DOHH2 (cell line): Measurements from ENCODE around the gene TLE2.

ENCODE experiments used
- H3F3A ChIP-seq: fragments of 200-600 bp; sonication (generic), shearing (Covaris generic); 2 replicates; pipeline ENCODE4 v1.6.0; 2016; ENCODE audit warnings: antibody characterized with exemption, mild to moderate bottlenecking; ENCODE audit not compliant: control insufficient read depth, insufficient read depth
- H3K27ac ChIP-seq: fragments of 200-600 bp; sonication (generic); 2 replicates; pipeline ENCODE4 v1.5.1; 2014; ENCODE audit warnings: low read depth, mild to moderate bottlenecking, low read length, moderate library complexity
- H3K27me3 ChIP-seq: fragments of 200-600 bp; sonication (generic); 2 replicates; pipeline ENCODE4 v1.6.1; 2014; ENCODE audit warnings: mild to moderate bottlenecking, low read length, mixed read lengths; ENCODE audit not compliant: control insufficient read depth
- H3K36me3 ChIP-seq: fragments of 200-600 bp; sonication (generic); 2 replicates; pipeline ENCODE4 v1.6.1; 2014; ENCODE audit warnings: mild to moderate bottlenecking, low read length, moderate library complexity, mixed read lengths; ENCODE audit not compliant: control insufficient read depth
- H3K4me1 ChIP-seq: fragments of 200-600 bp; sonication (generic); 2 replicates; pipeline ENCODE4 v1.6.1; 2014; ENCODE audit warnings: mild to moderate bottlenecking, low read length, mixed read lengths; ENCODE audit not compliant: control insufficient read depth
- H3K4me2 ChIP-seq: fragments of 200-600 bp; sonication (generic); 2 replicates; pipeline ENCODE4 v1.6.0; 2014; ENCODE audit warnings: mild to moderate bottlenecking, low read length, moderate library complexity
- H3K4me3 ChIP-seq: fragments of 200-600 bp; sonication (generic); 2 replicates; pipeline ENCODE4 v1.5.1; 2014; ENCODE audit warnings: mild to moderate bottlenecking, low read length, mixed read lengths
- H3K79me2 ChIP-seq: fragments of 200-600 bp; sonication (generic); 2 replicates; pipeline ENCODE4 v1.6.1; 2014; ENCODE audit warnings: mild to moderate bottlenecking, low read length, mixed read lengths; ENCODE audit not compliant: control insufficient read depth
- H3K9me2 ChIP-seq: fragments of 200-600 bp; sonication (generic); replicated peaks from 2 replicates; pipeline ENCODE4 v1.6.1; 2014; ENCODE audit warnings: mild to moderate bottlenecking, low read length, mixed read lengths; ENCODE audit not compliant: control insufficient read depth
- H3K9me3 ChIP-seq: fragments of 200-600 bp; sonication (generic); 2 replicates; pipeline ENCODE4 v1.6.1; 2014; ENCODE audit warnings: antibody characterized with exemption, low read length, mixed read lengths; ENCODE audit not compliant: control insufficient read depth, insufficient read depth
- H4K20me1 ChIP-seq: fragments of 200-600 bp; sonication (generic); 2 replicates; pipeline ENCODE4 v1.6.0; 2014; ENCODE audit warnings: low read depth, mild to moderate bottlenecking, antibody characterized with exemption, low read length, moderate library complexity; ENCODE audit not compliant: control insufficient read depth, insufficient read depth
- EZH2phosphoT487 ChIP-seq: fragments of 200-600 bp; sonication (generic); IDR thresholded peaks from 2 replicates; pipeline ENCODE4 v1.6.1; 2017; ENCODE audit warnings: borderline replicate concordance, mild to moderate bottlenecking, antibody characterized with exemption, low read length, moderate library complexity, mixed read lengths
- TF ChIP-seq, protein P1 (sequence below): fragments of 200-600 bp; sonication (generic); IDR thresholded peaks from one replicate; pipeline ENCODE4 v1.5.1; 2014; ENCODE audit warnings: antibody characterized with exemption, mild to moderate bottlenecking, low read depth, low read length; ENCODE audit not compliant: poor library complexity, severe bottlenecking

Gene TLE2

DNA sequence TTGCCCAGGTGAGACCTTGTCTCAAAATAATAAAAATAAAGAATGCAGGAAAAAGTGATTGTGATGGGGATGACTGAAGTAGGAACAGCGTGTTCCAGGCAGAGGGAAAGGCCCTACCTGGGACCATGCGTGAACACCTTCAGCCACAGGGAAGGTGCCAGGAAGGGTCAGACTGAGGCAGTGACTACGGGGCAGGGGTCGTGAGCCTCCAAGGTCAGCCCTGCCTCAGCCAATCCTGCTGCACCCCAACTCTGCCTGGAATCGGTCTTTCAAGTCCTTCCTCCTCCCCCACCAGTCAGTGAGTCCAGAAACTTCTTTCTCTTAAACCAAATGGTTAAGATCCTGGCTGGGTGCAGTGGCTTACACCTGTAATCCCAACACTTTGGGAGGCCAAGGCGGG lies 16.1 kb upstream of the TLE2 start:
- Histone ChIP-seq H4K20me1 (no peaks in the 10 kb centered on the region), H3K4me1 (peaks cover 20% of the 10 kb centered on the region), H3K9me2 (no peaks in the 10 kb centered on the region), H3K4me2 (no peak overlapping the region), H3K9me3 (no peaks in the 10 kb centered on the region), H3F3A (0 out of 2 replicates have a peak, but pooled peaks cover 8% of the 10 kb centered on the region), H3K79me2 (no peaks in the 10 kb centered on the region), H3K27ac (no peak overlapping the region), H3K4me3 (no peak overlapping the region), H3K36me3 (no peaks in the 10 kb centered on the region), H3K27me3 (peaks cover 11% of the 10 kb centered on the region; the same call in 1 of the 2 replicates)
- TF ChIP-seq EZH2phosphoT487 = no peak
- TF ChIP-seq, protein P1, sequence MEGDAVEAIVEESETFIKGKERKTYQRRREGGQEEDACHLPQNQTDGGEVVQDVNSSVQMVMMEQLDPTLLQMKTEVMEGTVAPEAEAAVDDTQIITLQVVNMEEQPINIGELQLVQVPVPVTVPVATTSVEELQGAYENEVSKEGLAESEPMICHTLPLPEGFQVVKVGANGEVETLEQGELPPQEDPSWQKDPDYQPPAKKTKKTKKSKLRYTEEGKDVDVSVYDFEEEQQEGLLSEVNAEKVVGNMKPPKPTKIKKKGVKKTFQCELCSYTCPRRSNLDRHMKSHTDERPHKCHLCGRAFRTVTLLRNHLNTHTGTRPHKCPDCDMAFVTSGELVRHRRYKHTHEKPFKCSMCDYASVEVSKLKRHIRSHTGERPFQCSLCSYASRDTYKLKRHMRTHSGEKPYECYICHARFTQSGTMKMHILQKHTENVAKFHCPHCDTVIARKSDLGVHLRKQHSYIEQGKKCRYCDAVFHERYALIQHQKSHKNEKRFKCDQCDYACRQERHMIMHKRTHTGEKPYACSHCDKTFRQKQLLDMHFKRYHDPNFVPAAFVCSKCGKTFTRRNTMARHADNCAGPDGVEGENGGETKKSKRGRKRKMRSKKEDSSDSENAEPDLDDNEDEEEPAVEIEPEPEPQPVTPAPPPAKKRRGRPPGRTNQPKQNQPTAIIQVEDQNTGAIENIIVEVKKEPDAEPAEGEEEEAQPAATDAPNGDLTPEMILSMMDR = no peak

DNA sequence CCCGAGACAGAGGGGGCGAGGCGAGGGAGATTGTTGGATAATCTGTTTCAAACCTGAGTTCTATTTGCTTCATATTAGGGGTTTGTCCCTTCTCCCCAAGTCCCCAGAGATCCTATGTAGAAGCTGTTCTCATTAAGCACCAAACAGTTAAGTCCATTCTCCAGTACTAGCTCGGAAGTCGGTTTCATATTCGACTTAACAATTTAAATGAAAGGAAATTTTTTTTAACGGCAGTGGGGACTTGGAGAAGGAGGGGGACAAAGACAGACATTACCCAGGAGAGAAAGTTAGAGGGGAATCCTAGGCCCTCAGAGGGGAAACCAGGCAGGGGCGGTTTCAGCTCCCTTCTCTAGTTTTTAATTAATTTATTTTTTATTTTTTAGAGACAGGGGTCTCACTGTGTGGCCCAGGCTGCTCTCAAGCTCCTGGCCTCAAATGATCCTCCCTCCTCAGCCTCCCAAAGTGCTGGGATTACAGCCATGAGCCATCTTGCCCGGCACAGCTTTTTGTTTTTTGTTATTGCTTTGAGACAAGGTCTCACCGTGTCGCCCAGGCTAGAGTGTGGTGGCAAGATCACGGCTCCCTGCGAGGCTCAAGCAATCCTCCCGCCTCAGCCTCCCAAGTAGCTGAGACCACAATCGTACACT lies 13.7 kb upstream of the TLE2 start:
- no peak overlapping the region for H3K27ac ChIP-seq
- H3K9me3 ChIP-seq = no peaks in the 10 kb centered on the region
- H3K4me2 ChIP-seq = no peak overlapping the region
- TF ChIP-seq, protein P1 = no peak
- TF ChIP-seq EZH2phosphoT487 = no peak
- peaks cover 23% of the 10 kb centered on the region for H3K4me1 ChIP-seq
- H3K36me3 ChIP-seq = no peaks in the 10 kb centered on the region
- H3K27me3 ChIP-seq = 0 out of 2 replicates have a peak, but pooled peaks cover 7% of the 10 kb centered on the region
- H4K20me1 ChIP-seq = no peaks in the 10 kb centered on the region
- H3K9me2 ChIP-seq = no peaks in the 10 kb centered on the region
- H3K79me2 ChIP-seq = no peaks in the 10 kb centered on the region
- no peak overlapping the region for H3K4me3 ChIP-seq
- H3F3A ChIP-seq = peaks cover 10% of the 10 kb centered on the region; the same call in 1 of the 2 replicates

DNA sequence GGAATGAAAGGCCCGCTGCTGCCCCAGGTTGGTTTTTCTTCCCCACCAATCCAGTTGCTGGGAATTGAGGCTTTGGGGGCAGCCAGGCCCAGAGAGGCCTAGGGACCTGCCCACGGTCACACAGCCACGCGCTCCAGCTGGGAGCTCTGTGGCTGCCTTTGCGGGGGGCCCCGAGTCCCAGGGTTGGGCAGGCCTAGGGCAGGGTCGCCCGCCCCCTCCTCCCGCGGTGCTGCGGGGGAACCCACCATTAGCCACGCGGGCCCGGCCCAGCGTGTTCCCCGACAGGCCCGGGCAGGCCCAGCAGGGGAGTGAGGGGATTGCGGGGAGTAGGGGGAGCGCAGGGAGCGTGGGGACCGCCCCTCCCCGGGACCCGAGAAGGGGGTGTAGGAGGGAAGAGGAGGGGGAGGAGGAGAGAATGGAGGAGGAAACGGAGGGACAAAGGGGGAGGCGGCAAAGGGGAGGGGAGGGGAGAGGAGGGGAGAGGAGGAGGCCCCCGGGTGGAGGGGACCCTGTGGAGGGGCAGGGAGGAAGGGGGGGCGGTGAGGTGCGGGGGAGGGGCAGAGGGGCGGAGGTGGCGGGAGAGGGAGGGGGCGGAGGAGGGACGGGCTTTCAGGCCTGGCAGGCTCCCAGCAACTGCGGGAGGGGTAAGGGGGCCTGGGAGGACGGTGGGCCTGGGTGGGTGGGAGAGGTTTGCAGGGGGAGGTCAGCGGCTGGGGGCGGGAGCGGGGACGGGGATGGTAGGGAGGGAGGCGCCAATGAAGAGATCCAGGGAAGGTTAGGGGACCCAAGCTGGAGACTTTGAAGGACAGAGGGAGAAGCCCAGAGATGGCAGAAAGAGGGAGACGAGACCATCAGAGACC lies 12.9 kb upstream of the TLE2 start:
- Histone ChIP-seq H3K79me2 (no peaks in the 10 kb centered on the region), H3K4me2 (no peak overlapping the region), H3K27ac (no peak overlapping the region), H3K27me3 (0 out of 2 replicates have a peak, but pooled peaks cover 4% of the 10 kb centered on the region), H3K9me2 (no peaks in the 10 kb centered on the region), H4K20me1 (no peaks in the 10 kb centered on the region), H3K4me1 (peaks cover 18% of the 10 kb centered on the region), H3F3A (peaks cover 16% of the 10 kb centered on the region; the same call in 1 of the 2 replicates), H3K4me3 (no peak overlapping the region), H3K9me3 (no peaks in the 10 kb centered on the region), H3K36me3 (no peaks in the 10 kb centered on the region)
- TF ChIP-seq, protein P1 = no peak
